ENCODE measurements around the gene AP1AR. TPM values are rescaled to one million over a fixed set of nuclear protein-coding genes. Genes with fewer than 3 reads are reported as not detected.

AP1AR gene
- polyA plus RNA-seq, 1 donor from 2014 or later = 143 TPM

DNA sequence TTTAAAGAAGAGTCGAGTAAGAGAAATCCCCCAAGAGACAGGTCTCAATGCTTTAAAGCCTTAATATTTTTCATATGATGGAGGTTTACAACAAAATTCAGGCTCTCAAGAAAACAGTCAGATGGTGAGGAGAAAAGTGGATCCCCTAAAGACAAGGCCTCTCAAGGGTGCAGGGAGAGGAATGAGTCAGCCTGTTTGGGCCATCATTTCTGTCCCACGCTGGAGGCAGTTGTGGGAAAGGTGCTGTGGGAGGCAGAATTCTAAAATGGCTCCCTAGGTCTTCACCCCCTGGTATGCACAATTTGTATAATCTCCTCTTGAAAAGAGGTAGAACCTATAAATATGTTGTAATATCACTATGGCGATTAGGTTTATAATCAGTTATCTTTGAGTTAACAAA is 58.8 kb downstream of the AP1AR start:
- H3K9me3 ChIP-seq (ENCODE audit: low read length) = no peaks in the 10 kb centered on the region

DNA sequence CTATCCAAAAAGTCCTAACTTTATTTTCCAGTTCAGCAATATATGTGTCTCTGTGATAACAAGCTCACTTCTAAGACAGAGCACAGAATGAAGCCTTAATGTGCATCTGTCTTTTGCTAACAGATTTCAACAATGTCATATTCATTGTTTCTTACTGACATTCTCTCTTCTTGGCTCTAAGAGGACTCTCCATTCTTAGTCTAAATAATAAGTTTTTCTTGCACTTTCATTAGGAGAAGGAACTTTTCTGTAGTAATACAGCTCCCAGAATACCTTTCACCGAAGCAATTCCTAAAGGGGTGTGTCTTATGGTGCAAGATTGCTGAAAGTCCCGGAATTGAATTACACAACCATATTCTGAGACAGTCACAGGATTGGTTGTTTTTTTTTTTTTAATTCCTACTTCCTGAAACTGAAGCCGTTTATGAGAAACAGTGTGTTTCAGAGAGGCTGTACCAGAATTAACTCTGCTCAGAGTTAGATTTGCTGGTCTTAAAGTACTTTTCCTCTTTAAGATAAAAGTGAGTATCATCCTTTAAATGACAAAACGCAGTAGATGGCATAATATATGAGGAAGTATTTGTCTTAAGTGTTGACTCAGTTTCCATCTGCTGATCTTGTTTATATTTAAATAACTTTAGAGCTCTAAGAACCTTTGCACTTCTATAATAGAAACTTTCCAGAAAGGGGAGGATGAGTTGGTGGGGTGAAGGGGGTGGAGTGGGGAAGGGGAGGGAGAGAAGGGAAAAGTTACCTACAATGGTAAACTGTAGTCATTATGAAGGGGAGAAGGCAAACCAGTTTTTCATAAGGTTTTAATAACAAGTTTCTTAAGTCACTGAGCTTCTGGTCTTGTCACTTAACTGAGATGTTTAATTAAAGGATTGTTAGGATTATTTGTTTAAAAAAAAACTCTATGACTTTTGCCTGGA is 65.6 kb downstream of the AP1AR start, which contains the start of gene ALPK1:
ALPK1 (plus strand) TSS at position 421 of the 932 bp plus-strand sequence.
- Histone ChIP-seq H3K9ac (ENCODE audit: low read length) (no peak within 1 kb of the TSS), H3K79me2 (replicated peaks; ENCODE audit: insufficient read depth, low read length) (no peaks in the 10 kb centered on the region), H3K4me3 (ENCODE audit: low read length) (no peak within 1 kb of the TSS), H3K9me3 (ENCODE audit: low read length) (no peaks in the 10 kb centered on the region), H3K4me2 (ENCODE audit: low read length) (no peak within 1 kb of the TSS), H2AFZ (ENCODE audit: low read depth, low read length) (no peak within 1 kb of the TSS), H3K27me3 (ENCODE audit: insufficient read depth, low read depth, low read length) (no peaks in the 10 kb centered on the region), H4K20me1 (ENCODE audit: insufficient read depth) (no peaks in the 10 kb centered on the region), H3K36me3 (ENCODE audit: insufficient read depth, low read length) (no peaks in the 10 kb centered on the region), H3F3A (ENCODE audit: insufficient read depth, low read length, poor library complexity, severe bottlenecking) (no peaks in the 10 kb centered on the region), H3K27ac (ENCODE audit: low read length) (no peak within 1 kb of the TSS), H3K9me2 (ENCODE audit: insufficient read depth, low read length) (no peaks in the 10 kb centered on the region)
- TF ChIP-seq RAD21 (conservative IDR thresholded peaks at IDR 0.05) (no peak), EZH2 (IDR thresholded peaks at IDR 0.05; ENCODE audit: borderline replicate concordance, insufficient read depth, low read length, poor library complexity, severe bottlenecking) (no peak), MXI1 (conservative IDR thresholded peaks at IDR 0.05; ENCODE audit: poor library complexity, severe bottlenecking) (no peak), POLR2AphosphoS5 (IDR thresholded peaks at IDR 0.05) (no peak), TAF1 (IDR thresholded peaks at IDR 0.05; ENCODE audit: low read depth) (no peak), EP300 (conservative IDR thresholded peaks at IDR 0.05; ENCODE audit: poor library complexity, severe bottlenecking) (no peak), SMC3 (conservative IDR thresholded peaks at IDR 0.05; ENCODE audit: poor library complexity) (no peak)
- TF ChIP-seq, protein P1, sequence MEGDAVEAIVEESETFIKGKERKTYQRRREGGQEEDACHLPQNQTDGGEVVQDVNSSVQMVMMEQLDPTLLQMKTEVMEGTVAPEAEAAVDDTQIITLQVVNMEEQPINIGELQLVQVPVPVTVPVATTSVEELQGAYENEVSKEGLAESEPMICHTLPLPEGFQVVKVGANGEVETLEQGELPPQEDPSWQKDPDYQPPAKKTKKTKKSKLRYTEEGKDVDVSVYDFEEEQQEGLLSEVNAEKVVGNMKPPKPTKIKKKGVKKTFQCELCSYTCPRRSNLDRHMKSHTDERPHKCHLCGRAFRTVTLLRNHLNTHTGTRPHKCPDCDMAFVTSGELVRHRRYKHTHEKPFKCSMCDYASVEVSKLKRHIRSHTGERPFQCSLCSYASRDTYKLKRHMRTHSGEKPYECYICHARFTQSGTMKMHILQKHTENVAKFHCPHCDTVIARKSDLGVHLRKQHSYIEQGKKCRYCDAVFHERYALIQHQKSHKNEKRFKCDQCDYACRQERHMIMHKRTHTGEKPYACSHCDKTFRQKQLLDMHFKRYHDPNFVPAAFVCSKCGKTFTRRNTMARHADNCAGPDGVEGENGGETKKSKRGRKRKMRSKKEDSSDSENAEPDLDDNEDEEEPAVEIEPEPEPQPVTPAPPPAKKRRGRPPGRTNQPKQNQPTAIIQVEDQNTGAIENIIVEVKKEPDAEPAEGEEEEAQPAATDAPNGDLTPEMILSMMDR (IDR thresholded peaks at IDR 0.05; ENCODE audit: poor library complexity, severe bottlenecking) = no peak

More for the DNA sequence above, 58.8 kb downstream of the AP1AR start:
- Histone ChIP-seq H3K27ac (ENCODE audit: low read length) (no peak overlapping the region), H3K9ac (ENCODE audit: low read length) (no peak overlapping the region), H3K4me3 (ENCODE audit: low read length) (no peak overlapping the region), H3K36me3 (ENCODE audit: insufficient read depth, low read length) (no peaks in the 10 kb centered on the region), H4K20me1 (ENCODE audit: insufficient read depth) (no peaks in the 10 kb centered on the region), H3K4me2 (ENCODE audit: low read length) (no peak overlapping the region), H3F3A (ENCODE audit: insufficient read depth, low read length, poor library complexity, severe bottlenecking) (no peaks in the 10 kb centered on the region), H3K79me2 (replicated peaks; ENCODE audit: insufficient read depth, low read length) (no peaks in the 10 kb centered on the region), H3K9me2 (ENCODE audit: insufficient read depth, low read length) (no peaks in the 10 kb centered on the region), H3K27me3 (ENCODE audit: insufficient read depth, low read depth, low read length) (peaks cover 3% of the 10 kb centered on the region), H2AFZ (ENCODE audit: low read depth, low read length) (no peak overlapping the region)
- TF ChIP-seq, protein P1 (IDR thresholded peaks at IDR 0.05; ENCODE audit: poor library complexity, severe bottlenecking) = no peak
- TF ChIP-seq EZH2 (IDR thresholded peaks at IDR 0.05; ENCODE audit: borderline replicate concordance, insufficient read depth, low read length, poor library complexity, severe bottlenecking) (no peak), EP300 (conservative IDR thresholded peaks at IDR 0.05; ENCODE audit: poor library complexity, severe bottlenecking) (no peak), RAD21 (conservative IDR thresholded peaks at IDR 0.05) (no peak), POLR2AphosphoS5 (IDR thresholded peaks at IDR 0.05) (no peak), SMC3 (conservative IDR thresholded peaks at IDR 0.05; ENCODE audit: poor library complexity) (no peak), TAF1 (IDR thresholded peaks at IDR 0.05; ENCODE audit: low read depth) (no peak), MXI1 (conservative IDR thresholded peaks at IDR 0.05; ENCODE audit: poor library complexity, severe bottlenecking) (no peak)
- TF ChIP-seq, protein P2, sequence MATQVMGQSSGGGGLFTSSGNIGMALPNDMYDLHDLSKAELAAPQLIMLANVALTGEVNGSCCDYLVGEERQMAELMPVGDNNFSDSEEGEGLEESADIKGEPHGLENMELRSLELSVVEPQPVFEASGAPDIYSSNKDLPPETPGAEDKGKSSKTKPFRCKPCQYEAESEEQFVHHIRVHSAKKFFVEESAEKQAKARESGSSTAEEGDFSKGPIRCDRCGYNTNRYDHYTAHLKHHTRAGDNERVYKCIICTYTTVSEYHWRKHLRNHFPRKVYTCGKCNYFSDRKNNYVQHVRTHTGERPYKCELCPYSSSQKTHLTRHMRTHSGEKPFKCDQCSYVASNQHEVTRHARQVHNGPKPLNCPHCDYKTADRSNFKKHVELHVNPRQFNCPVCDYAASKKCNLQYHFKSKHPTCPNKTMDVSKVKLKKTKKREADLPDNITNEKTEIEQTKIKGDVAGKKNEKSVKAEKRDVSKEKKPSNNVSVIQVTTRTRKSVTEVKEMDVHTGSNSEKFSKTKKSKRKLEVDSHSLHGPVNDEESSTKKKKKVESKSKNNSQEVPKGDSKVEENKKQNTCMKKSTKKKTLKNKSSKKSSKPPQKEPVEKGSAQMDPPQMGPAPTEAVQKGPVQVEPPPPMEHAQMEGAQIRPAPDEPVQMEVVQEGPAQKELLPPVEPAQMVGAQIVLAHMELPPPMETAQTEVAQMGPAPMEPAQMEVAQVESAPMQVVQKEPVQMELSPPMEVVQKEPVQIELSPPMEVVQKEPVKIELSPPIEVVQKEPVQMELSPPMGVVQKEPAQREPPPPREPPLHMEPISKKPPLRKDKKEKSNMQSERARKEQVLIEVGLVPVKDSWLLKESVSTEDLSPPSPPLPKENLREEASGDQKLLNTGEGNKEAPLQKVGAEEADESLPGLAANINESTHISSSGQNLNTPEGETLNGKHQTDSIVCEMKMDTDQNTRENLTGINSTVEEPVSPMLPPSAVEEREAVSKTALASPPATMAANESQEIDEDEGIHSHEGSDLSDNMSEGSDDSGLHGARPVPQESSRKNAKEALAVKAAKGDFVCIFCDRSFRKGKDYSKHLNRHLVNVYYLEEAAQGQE (IDR thresholded peaks at IDR 0.05; ENCODE audit: borderline replicate concordance) = no peak

All from neural cell (in vitro differentiated cells).